Dermis blood vessel endothelial cell (primary cell): ENCODE data around the gene JAGN1. TPM values are rescaled to one million over a fixed set of nuclear protein-coding genes. Genes with fewer than 3 reads are reported as not detected.
"Not testable (repeated sequence)": the region's sequence is repeated elsewhere in the genome, so short reads cannot be mapped to it uniquely, and the experiment has no call there.

Source experiments
- DNase-seq: peaks from one replicate; pipeline ENCODE4 v3.0.0; 2010
- total RNA-seq: library from RNA; depleted of rRNA; stranded (reverse); fragments of >200 nt; gene quantifications from 2 replicates; pipeline ENCODE4 v1.2.3, GENCODE V29; 2014

JAGN1 gene
- total RNA-seq, 1 donor from 2014 or later, result 39.5 TPM

DNA sequence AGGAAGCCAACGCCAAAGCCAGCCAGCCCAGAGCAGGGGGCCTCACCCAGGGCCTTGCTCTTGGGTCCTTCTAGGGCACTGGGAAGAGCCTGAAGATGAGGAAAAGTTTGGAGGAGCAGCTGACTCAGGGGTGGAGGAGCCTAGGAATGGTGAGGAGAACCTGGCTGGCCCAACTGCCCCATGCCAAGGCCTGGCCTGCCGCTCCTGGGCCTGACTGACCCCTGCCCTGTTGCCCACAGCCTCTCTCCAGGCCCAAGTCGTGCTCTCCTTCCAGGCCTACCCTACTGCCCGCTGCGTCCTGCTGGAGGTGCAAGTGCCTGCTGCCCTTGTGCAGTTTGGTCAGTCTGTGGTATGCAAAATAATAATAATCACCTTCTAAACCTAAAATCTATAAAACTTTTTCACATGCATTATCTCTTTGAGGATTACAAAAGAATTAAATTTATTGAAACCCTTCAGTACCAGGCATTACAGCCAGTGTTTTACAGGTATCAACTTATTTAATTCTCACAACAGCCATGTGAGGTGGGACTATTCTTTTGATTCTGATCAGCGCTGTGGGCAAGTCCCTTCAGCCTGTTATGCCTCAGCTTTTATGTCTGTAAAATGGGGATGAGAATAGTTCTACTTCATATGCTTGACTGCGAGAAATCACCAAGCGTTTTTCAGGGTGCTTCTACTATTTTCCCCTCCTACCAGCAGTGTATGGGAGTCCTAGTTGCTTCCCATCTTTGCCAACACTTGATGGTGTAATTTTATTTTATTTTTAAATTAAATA lies 28.0 kb downstream of the JAGN1 start:
- DNase-seq, result no peak

DNA sequence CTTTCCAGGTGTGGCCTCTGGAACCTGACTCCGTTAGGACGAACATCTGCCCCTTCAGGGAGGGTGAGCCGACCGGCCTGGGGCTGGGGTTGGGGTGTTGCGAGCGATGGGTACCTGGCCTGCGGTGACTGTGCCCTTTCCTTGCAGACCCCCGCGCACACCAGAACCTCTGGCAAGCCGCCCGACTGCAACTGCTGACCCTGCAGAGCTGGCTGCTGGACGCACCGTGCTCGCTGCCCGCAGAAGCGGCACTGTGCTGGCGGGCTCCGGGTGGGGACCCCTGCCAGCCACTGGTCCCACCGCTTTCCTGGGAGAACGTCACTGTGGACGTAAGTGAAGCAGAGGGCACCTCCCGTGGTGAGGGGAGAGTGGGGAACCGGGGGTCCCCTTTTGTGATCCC lies 37.7 kb downstream of the JAGN1 start:
- DNase-seq, result no peak

DNA sequence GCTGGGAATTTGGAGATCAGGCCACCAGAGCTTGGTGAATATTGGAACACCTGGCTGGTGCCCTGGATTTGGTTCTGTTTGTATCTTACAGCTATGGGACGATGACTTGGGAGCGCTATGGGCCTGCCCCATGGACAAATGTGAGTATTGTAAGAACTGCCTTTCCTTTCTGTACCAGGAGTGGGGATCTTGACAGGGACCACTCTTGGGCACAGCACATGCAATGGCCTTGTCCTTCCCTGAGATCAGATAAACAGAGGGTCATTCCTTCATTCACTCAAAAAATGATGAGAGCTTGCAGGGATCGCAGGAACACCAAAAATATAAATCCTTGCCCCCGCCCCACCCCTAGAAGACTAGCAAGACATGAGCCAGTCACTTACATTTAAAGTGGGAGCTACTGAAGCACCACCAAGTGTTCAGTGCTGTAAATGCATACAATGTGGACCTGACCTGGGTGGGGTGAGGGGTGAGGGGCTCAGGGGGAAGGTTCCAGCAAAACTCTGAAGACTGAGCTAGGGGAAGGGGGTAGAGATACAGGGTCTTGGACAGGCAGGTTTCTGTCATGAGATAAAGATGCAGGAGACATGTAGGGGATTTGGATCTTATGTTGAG lies 40.5 kb downstream of the JAGN1 start:
- peak; percentile 42 for DNase-seq

DNA sequence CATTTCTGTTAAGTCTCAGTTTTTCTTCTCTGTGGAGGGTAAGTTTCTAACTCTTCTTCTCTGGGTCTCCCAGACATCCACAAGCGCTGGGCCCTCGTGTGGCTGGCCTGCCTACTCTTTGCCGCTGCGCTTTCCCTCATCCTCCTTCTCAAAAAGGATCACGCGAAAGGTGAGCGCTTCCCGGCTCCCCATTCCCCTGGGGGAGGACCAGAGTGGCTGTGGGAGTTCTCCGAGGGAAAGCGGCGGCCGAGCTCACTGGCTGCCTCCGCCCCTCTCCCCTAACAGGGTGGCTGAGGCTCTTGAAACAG lies 42.1 kb downstream of the JAGN1 start:
- DNase-seq, result no peak

DNA sequence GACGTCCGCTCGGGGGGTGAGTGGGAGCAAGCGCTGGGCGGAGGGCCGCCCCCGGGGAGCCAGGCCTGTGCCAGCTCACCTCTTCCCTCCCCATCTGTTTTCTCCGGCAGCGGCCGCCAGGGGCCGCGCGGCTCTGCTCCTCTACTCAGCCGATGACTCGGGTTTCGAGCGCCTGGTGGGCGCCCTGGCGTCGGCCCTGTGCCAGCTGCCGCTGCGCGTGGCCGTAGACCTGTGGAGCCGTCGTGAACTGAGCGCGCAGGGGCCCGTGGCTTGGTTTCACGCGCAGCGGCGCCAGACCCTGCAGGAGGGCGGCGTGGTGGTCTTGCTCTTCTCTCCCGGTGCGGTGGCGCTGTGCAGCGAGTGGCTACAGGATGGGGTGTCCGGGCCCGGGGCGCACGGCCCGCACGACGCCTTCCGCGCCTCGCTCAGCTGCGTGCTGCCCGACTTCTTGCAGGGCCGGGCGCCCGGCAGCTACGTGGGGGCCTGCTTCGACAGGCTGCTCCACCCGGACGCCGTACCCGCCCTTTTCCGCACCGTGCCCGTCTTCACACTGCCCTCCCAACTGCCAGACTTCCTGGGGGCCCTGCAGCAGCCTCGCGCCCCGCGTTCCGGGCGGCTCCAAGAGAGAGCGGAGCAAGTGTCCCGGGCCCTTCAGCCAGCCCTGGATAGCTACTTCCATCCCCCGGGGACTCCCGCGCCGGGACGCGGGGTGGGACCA lies 42.6 kb downstream of the JAGN1 start:
- DNase-seq, result peak; percentile 89

DNA sequence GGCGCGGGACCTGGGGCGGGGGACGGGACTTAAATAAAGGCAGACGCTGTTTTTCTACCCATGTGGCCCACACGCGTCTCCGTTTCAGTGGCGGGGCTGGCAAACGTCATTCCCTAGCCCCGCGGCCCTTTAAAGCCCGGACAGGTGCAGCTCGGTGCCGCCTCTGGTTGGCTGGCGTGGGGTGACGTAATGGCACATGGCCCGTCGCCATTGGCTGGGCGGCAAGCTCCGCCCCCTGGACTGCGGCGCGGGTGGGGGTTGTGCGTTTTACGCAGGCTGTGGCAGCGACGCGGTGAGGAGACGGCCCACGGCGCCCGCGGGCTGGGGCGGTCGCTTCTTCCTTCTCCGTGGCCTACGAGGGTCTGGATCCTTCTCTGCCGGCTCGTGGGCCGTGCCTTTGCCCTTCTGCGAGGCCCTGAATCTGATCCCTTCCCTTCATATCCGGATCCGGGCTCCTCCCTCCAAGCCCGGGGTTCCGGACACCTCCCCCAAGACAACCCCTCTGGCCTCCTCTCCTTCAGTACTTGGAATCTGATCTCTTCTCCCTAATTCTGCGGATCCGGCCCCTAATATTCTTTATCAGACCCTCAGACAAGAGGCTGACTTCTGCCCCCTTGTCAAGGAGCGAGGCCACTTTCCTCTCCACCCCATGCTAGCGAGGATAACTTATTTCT lies 43.3 kb downstream of the JAGN1 start, which contains the start of gene CRELD1:
Gene CRELD1, plus strand, starts transcription at position 274 of the 674 bp plus-strand sequence. CDS start 605 bp downstream, outside the sequence.
- DNase-seq, result peak; percentile 97

DNA sequence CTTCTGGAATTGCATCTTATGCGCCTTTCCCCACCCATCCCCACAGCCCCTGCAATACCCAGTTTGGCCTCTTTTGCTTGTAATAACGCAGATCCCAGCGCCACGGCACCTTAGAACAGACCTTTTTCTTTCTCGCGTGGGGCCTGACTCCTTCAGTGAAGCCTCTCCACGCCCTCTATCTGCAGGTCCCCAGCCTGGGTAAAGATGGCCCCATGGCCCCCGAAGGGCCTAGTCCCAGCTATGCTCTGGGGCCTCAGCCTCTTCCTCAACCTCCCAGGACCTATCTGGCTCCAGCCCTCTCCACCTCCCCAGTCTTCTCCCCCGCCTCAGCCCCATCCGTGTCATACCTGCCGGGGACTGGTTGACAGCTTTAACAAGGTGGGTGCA lies 43.8 kb downstream of the JAGN1 start:
- DNase-seq, result no peak

DNA sequence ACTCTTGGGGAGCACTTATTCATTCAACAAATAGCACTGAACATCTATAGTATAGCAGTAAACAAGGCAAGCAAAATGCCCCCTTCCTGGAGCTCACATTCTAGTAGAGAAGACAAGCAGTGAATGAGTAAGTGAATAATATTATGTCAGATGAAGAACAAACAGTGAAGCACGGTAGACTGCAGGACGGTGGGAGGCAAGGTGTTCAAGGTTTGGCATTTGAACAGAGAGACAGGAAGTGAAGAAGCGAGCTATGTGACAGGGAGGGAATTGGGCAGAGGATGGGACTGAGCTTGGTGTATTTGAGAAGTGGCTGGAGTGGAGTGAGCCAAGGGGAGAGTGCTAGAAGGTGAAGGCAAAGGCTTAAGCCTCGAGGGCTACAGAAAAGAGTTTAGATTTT lies 44.6 kb downstream of the JAGN1 start:
- no peak for DNase-seq

DNA sequence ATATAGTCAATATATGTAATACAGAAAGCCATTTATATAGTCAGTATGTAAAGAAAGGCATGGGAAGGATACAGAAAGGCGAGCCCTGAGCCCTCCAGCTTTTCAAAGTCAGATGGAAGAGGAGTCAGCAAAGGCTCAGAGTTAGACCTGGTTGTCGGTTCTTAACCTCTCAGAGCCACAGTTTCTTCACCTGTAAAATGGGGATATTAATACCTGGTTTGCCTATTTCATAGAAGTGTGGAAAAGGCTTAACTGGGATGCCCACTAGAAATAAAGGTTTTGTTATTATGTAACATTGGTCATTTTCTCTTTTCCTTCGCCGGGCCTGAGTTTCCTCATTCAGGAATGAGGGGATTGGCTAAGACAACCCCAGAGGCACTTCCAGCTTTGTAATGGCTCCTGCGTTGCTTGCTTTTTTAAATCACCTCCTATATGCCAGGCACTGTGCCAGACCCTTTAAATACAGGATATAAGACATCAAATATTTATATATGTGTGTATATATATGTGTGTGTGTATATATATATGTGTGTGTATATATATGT lies 45.6 kb downstream of the JAGN1 start:
- DNase-seq, result no peak

DNA sequence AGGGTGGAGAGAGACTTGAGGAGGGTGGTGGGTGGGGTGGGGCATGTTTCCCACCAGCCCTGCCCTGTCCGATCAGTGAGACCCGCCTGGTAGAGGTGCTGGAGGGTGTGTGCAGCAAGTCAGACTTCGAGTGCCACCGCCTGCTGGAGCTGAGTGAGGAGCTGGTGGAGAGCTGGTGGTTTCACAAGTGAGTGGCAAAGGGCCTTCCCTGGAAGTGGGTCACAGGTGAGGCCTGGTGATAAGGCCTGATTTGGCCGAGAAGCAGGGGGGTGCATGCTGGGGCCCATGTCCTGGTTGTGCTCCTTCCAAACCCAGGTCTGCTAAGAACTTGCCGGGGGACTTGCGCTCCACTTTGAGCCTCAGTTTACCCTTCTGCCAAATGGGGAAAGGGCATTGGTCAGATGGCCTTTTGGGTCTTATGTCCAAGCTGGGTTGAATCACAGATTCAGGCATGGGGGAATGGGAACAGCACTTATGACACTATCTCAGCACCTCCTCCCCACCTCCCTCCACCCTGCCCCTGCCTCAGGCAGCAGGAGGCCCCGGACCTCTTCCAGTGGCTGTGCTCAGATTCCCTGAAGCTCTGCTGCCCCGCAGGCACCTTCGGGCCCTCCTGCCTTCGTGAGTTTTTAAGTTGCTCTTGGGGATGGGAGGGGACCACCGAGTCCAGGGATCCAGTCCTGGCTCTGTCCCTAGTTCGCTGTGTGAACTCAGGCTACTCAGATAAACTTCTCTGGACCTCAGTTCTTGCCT lies 47.3 kb downstream of the JAGN1 start:
- DNase-seq, result no peak

DNA sequence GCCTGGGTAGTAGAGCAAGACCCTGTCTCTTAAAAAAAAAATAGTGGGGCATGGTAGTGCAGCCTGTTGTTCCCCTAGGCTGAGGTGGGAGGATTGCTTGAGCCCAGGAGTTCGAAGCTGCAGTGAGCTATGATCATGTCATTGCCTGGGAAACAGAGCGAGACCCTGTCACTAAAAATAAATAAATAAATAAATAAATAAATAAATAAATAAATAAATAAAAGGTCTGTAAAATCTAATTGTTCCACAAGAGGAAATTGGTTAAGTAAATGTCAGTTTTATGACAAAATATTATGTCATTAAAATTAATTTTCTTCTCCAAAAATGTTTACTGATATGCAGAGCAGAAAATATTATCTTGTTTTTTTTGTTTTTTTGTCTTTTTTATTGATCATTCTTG lies 48.6 kb downstream of the JAGN1 start:
- no peak for DNase-seq

DNA sequence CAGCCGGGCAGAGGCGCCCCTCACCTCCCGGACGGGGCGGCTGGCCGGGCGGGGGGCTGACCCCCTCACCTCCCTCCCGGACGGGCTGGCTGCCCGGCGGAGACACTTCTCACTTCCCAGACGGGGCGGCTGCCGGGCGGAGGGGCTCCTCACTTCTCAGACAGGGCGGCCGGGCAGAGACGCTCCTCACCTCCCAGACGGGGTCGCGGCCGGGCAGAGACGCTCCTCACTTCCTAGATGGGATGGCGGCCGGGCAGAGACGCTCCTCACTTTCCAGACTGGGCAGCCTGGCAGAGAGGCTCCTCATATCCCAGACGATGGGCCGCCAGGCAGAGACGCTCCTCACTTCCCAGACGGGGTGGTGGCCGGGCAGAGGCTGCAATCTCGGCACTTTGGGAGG lies 49.5 kb downstream of the JAGN1 start:
- not testable (repeated sequence) for DNase-seq

DNA sequence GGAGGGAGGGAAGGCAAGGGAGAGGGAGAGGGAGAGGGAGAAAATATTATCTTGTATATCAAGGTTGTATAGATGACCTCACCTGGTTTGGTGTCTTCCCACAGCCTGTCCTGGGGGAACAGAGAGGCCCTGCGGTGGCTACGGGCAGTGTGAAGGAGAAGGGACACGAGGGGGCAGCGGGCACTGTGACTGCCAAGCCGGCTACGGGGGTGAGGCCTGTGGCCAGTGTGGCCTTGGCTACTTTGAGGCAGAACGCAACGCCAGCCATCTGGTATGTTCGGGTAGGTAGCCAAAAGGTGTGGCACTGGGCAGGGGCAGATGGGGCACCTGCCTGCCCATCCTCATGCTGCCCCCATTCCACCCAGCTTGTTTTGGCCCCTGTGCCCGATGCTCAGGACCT lies 50.3 kb downstream of the JAGN1 start:
- no peak for DNase-seq

DNA sequence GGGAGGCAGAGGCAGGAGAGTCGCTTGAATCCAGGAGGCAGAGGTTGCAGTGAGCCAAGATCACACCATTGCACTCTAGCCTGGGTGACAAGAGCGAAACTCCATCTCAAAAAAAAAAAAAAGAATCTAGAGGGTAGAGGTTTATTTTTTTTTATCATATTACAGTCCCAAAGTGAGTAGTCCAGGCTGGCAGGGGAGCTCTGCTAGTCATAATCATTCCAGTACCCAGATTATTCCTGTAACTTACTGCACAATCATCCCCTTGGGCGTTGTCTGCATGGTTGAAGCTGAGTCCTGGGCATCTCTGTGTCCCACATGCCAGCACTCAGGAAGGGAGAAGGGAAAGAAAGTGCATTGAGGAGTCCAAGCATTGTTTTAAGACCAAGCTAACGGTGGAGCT lies 51.8 kb downstream of the JAGN1 start:
- no peak for DNase-seq

DNA sequence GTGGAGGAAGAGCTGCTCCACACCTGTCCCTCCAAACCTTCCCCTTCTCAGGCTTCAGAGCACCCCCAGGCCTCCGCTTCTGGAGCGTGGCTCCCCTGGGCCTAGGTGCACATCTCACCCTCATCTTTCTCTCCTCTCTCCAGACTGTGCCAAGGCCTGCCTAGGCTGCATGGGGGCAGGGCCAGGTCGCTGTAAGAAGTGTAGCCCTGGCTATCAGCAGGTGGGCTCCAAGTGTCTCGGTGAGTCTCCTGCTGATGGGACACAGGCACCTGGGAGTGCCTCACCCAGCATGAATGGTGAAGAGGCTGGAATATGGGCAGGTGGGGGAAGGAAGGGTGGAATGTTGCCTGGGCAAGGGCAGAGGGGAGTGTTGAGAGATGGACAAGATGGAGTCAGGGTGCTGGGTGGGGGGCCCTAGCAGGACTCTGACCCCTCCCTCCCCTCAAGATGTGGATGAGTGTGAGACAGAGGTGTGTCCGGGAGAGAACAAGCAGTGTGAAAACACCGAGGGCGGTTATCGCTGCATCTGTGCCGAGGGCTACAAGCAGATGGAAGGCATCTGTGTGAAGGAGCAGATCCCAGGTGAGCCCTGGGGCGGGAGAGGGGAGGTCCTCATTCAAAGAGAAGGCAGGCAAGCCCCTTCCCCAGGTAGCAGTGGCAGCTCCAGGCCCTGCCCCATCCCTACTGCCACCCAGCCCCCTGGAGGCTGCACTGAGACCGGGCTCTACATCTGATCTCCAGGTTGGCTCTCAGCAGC lies 52.7 kb downstream of the JAGN1 start:
- no peak for DNase-seq

Other genes with a start within 250 kb of the JAGN1 start
- 80.2 and 83.7 TPM in 2 replicates for gene MTMR14, start 241.1 kb upstream of the JAGN1 start, total RNA-seq
- not detected in 2 replicates for gene CPNE9, start 186.8 kb upstream of the JAGN1 start, total RNA-seq
- 24.8 and 29.3 TPM in 2 replicates for gene BRPF1, start 158.9 kb upstream of the JAGN1 start, total RNA-seq
- gene OGG1, start 140.7 kb upstream of the JAGN1 start, total RNA-seq, result 15.5 and 16.6 TPM in 2 replicates
- gene CAMK1, start 120.7 kb upstream of the JAGN1 start, total RNA-seq, result 34.7 and 40.3 TPM in 2 replicates
- 39.5 and 60.6 TPM in 2 replicates for gene TADA3, start 98.1 kb upstream of the JAGN1 start, total RNA-seq
- gene ARPC4, start 97.5 kb upstream of the JAGN1 start, total RNA-seq, result 210 and 309 TPM in 2 replicates
- 9.3 and 20.3 TPM in 2 replicates for gene TTLL3, start 80.3 kb upstream of the JAGN1 start, total RNA-seq
- 28.9 and 33.3 TPM in 2 replicates for gene RPUSD3, start 46.6 kb upstream of the JAGN1 start, total RNA-seq
- gene CIDEC, start 10.4 kb upstream of the JAGN1 start, total RNA-seq, result not detected in 2 replicates
- 0.14 and 0.17 TPM in 2 replicates for gene IL17RE, start 12.2 kb downstream of the JAGN1 start, total RNA-seq
- 20.4 and 25.4 TPM in 2 replicates for gene IL17RC, start 26.5 kb downstream of the JAGN1 start, total RNA-seq
- gene CRELD1, start 43.2 kb downstream of the JAGN1 start, total RNA-seq, result 33.1 and 50.4 TPM in 2 replicates
- gene PRRT3, start 61.8 kb downstream of the JAGN1 start, total RNA-seq, result 0.68 and 0.84 TPM in 2 replicates
- gene EMC3, start 96.2 kb downstream of the JAGN1 start, total RNA-seq, result 44.6 and 121 TPM in 2 replicates
- gene FANCD2, start 135.8 kb downstream of the JAGN1 start, total RNA-seq, result 15.0 and 37.2 TPM in 2 replicates
- gene FANCD2OS, start 217.6 kb downstream of the JAGN1 start, total RNA-seq, result not detected in 2 replicates
- 117 and 148 TPM in 2 replicates for gene BRK1, start 225.1 kb downstream of the JAGN1 start, total RNA-seq